ENCODE measurements around the gene HNMT. TPM values are rescaled to one million over a fixed set of nuclear protein-coding genes. Genes with fewer than 3 reads are reported as not detected.

Gene HNMT
- total RNA-seq, 4 donors from 2014 or later, result 11.2 to 25.5 (median 21.6) TPM

GRCh38 chr2:138032334-138032733, 68.1 kb downstream of the HNMT start:
- Histone ChIP-seq H3K27ac (replicated peaks in 1 of 4) (no peak overlapping the region), H3K9me3 (no peaks in the 10 kb centered on the region), H3K36me3 (no peaks in the 10 kb centered on the region), H3K27me3 (no peaks in the 10 kb centered on the region), H3K4me1 (no peaks in the 10 kb centered on the region), H3K4me3 (no peak overlapping the region)
- TF ChIP-seq EP300 (IDR thresholded peaks at IDR 0.05) (no peak), POLR2AphosphoS5 (IDR thresholded peaks at IDR 0.05) (no peak), POLR2A (IDR thresholded peaks at IDR 0.05; ENCODE audit: low read depth) (no peak)
- TF ChIP-seq, protein P1, sequence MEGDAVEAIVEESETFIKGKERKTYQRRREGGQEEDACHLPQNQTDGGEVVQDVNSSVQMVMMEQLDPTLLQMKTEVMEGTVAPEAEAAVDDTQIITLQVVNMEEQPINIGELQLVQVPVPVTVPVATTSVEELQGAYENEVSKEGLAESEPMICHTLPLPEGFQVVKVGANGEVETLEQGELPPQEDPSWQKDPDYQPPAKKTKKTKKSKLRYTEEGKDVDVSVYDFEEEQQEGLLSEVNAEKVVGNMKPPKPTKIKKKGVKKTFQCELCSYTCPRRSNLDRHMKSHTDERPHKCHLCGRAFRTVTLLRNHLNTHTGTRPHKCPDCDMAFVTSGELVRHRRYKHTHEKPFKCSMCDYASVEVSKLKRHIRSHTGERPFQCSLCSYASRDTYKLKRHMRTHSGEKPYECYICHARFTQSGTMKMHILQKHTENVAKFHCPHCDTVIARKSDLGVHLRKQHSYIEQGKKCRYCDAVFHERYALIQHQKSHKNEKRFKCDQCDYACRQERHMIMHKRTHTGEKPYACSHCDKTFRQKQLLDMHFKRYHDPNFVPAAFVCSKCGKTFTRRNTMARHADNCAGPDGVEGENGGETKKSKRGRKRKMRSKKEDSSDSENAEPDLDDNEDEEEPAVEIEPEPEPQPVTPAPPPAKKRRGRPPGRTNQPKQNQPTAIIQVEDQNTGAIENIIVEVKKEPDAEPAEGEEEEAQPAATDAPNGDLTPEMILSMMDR (IDR thresholded peaks at IDR 0.05), result no peak
- no peak for DNase-seq (ENCODE audit: extremely low spot score)
- 94% methylated on average over 2 of the region's 2 CpGs for WGBS
- intact Hi-C loops (cut with DNase I), result no loop called here

DNA sequence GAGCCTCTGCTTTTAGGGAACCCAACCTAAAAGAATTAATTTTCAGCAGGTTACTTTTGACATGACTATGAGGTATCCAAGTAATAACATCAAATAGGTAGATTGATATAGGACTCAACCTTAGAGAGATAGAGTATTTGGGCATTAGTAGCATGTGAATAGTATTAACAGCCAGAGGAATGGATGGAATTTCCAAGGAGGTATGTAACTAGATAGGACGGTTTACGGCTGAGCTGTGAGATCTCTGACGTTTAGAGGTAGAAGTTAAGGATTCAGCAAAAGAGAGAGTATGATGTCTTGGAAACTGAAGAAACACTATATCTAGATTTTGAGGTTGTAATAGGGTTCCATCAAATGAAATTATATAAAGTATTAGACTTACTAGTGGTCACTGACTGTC, 70.3 kb downstream of the HNMT start:
- no peaks in the 10 kb centered on the region for H3K36me3 ChIP-seq
- no peak overlapping the region for H3K4me3 ChIP-seq
- WGBS, result 90% methylated on average over 3 of the region's 3 CpGs
- no peaks in the 10 kb centered on the region for H3K9me3 ChIP-seq
- DNase-seq (ENCODE audit: extremely low spot score), result no peak
- no peaks in the 10 kb centered on the region for H3K4me1 ChIP-seq
- intact Hi-C loops (cut with DNase I), result no loop called here
- no peak overlapping the region for H3K27ac ChIP-seq (replicated peaks in 1 of 4)
- TF ChIP-seq EP300 (IDR thresholded peaks at IDR 0.05) (no peak), POLR2AphosphoS5 (IDR thresholded peaks at IDR 0.05) (no peak)
- TF ChIP-seq, protein P1 (IDR thresholded peaks at IDR 0.05), result no peak
- H3K27me3 ChIP-seq, result no peaks in the 10 kb centered on the region

DNA sequence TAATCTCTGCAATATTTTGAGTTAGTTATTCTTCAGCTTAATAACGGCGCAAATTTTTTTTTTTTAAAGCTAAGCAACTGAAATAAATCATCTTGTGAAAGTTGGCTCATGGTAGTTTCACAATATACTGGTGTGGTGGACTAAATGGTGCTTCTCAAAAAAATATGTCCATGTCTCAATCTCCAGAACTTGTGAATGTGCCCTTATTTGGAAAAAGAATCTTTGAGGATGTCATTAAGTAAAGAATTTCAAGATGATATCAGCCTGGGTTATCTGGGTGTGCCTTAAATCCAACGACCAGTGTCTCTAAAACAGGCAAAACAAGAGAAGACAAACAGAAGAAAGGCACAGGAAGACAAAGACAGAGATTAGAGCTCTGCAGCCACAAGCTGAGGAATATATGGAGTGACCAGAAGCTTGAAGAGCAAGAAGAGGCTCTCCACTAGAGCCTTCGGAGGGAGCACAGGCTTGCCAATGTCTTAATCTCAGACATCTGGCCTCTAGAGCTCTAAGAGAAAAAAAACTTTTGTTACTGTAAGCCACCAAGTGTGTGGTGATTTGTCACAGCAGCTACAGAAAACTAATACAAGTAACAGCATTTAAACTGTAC, 71.4 kb downstream of the HNMT start:
- H3K9me3 ChIP-seq, result no peaks in the 10 kb centered on the region

GRCh38 chr2:138036522-138036921, 72.2 kb downstream of the HNMT start:
- H3K27me3 ChIP-seq, result no peaks in the 10 kb centered on the region
- 72% methylated on average over 5 of the region's 5 CpGs for WGBS
- no peaks in the 10 kb centered on the region for H3K9me3 ChIP-seq
- no peak overlapping the region for H3K4me3 ChIP-seq
- no peak for TF ChIP-seq POLR2AphosphoS5 (IDR thresholded peaks at IDR 0.05)
- TF ChIP-seq, protein P1 (IDR thresholded peaks at IDR 0.05), result no peak
- TF ChIP-seq EP300 (IDR thresholded peaks at IDR 0.05), result no peak
- no peak for TF ChIP-seq POLR2A (IDR thresholded peaks at IDR 0.05; ENCODE audit: low read depth)
- intact Hi-C loops (cut with DNase I), result no loop called here
- no peaks in the 10 kb centered on the region for H3K4me1 ChIP-seq
- H3K36me3 ChIP-seq, result no peaks in the 10 kb centered on the region
- DNase-seq (ENCODE audit: extremely low spot score), result no peak
- no peak overlapping the region for H3K27ac ChIP-seq (replicated peaks in 1 of 4)

More for the DNA sequence above, 71.4 kb downstream of the HNMT start:
- Histone ChIP-seq H3K27me3 (no peaks in the 10 kb centered on the region), H3K27ac (replicated peaks in 1 of 4) (no peak overlapping the region), H3K36me3 (no peaks in the 10 kb centered on the region), H3K4me1 (no peaks in the 10 kb centered on the region), H3K4me3 (no peak overlapping the region)
- intact Hi-C loops (cut with DNase I), result no loop called here
- no peak for TF ChIP-seq POLR2A (IDR thresholded peaks at IDR 0.05; ENCODE audit: low read depth)
- TF ChIP-seq, protein P1 (IDR thresholded peaks at IDR 0.05), result no peak
- TF ChIP-seq POLR2AphosphoS5 (IDR thresholded peaks at IDR 0.05), result no peak
- no peak for TF ChIP-seq EP300 (IDR thresholded peaks at IDR 0.05)
- DNase-seq (ENCODE audit: extremely low spot score), result no peak
- 79% methylated on average over 4 of the region's 4 CpGs for WGBS

GRCh38 chr2:138037090-138037489, 72.8 kb downstream of the HNMT start:
- no peaks in the 10 kb centered on the region for H3K36me3 ChIP-seq
- TF ChIP-seq POLR2A (IDR thresholded peaks at IDR 0.05; ENCODE audit: low read depth) (no peak), EP300 (IDR thresholded peaks at IDR 0.05) (no peak), POLR2AphosphoS5 (IDR thresholded peaks at IDR 0.05) (no peak)
- TF ChIP-seq, protein P1 (IDR thresholded peaks at IDR 0.05), result no peak

More at GRCh38 chr2:138037090-138037489, 72.8 kb downstream of the HNMT start:
- intact Hi-C loops (cut with DNase I), result no loop called here
- DNase-seq (ENCODE audit: extremely low spot score), result no peak
- 75% methylated on average over 2 of the region's 2 CpGs for WGBS
- H3K4me3 ChIP-seq, result no peak overlapping the region
- no peak overlapping the region for H3K27ac ChIP-seq (replicated peaks in 1 of 4)
- no peaks in the 10 kb centered on the region for H3K27me3 ChIP-seq
- no peaks in the 10 kb centered on the region for H3K4me1 ChIP-seq
- H3K9me3 ChIP-seq, result no peaks in the 10 kb centered on the region
